Bronchial smooth muscle cell (primary cell): ENCODE data around the gene PES1. TPM values are rescaled to one million over a fixed set of nuclear protein-coding genes. Genes with fewer than 3 reads are reported as not detected.

ENCODE experiments used
- total RNA-seq: library from RNA; depleted of rRNA; stranded (reverse); fragments of >200 nt; gene quantifications from 2 replicates; pipeline ENCODE4 v1.2.1, GENCODE V29; 2014

The PES1 gene
- total RNA-seq, result 77.9 and 102 TPM in 2 replicates

GRCh38 chr22:30591588-30592359, at the start of gene PES1:
Gene PES1, minus strand, starts transcription at chr22:30591910. Its CDS starts 77 bp downstream, at chr22:30591833.

DNA sequence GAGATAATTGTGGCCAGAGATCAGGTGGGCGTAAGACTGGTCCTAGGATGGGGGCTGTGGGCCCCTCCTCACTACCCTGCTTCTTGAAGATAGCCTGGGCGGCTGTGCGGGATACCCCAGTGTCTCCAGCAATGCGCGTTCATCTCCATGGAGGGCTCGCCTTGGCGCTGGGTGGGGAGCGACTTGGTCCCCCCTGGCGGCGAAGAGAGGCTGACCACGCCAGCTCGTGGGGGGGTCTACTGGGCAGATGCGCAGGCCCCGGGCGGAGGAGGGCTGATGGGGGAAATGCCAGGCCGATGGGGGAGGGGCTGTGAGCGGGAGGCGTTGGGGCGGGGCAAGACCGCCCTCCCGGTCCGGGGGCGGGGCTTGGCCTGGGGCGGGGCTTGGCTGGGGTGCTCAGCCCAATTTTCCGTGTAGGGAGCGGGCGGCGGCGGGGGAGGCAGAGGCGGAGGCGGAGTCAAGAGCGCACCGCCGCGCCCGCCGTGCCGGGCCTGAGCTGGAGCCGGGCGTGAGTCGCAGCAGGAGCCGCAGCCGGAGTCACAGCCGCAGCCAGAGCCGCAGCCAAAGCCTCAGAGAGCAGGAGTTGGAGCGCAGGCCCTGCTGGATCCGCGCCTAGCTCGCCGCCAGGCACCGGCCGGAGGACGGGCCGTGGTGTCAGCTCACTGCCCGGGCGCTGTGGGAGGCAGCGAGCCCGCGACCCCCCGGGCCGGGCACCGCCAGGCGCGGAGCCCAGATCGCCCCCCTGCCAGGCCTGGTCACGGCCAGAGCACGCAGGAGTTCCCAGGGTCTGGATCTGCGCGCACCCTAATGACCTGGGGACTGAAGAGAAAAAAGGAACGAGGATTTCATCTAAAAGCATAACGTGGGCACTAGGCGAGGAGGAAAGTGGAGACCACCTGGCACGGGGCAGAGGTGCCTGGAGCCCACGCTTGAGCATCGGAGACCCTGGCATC, 43.8 kb upstream of the PES1 start, which contains the start of gene SLC35E4:
SLC35E4 (plus strand) TSS at position 509 of the 953 bp plus-strand sequence. CDS start 670 bp downstream, outside the sequence.

DNA sequence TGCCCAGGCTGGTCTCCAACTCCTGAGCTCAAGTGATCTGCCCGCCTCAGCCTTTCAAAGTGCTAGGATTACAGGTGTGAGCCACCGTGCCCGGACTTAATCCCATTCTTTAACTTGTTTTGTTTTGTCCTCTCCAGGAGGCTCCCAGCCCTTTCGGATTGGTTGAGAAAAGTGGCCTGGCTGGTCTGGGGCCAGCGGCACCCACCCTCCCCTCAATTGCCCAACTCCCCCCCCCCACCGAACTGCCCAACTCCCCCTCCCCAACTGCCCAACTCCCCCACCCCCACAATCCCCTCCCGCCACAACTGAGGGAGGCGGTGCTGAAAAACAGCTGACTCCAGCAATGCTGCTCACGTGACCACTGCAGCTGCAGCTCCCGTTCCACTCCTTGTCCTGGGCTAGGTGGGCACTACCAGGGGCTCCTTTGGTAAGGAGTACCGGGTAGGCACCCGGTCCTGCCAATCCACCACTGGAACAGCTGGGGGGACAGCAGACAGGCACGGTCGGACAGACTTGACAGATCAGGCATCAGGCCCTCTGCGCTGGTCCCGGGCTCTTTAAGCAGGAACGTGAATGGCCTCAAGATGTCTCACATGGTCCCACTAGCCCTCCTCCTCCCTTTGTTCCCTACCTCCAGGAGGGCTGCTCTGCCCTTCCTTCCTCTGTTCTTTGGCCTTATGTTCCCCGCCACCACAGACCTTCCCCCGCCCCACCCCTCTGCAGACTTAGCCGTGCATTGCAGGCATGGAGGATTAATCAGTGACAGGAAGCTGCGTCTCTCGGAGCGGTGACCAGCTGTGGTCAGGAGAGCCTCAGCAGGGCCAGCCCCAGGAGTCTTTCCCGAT, 15.0 kb upstream of the PES1 start, which contains the start of gene TCN2:
TCN2 (plus strand) TSS at position 720 of the 845 bp plus-strand sequence. CDS start 158 bp downstream, outside the sequence.

GRCh38 chr22:30574095-30574981, 17.4 kb downstream of the PES1 start, which contains the start of gene GAL3ST1:
Gene GAL3ST1, minus strand, starts transcription at chr22:30574665. Its CDS starts 17,273 bp downstream, at chr22:30557392.

DNA sequence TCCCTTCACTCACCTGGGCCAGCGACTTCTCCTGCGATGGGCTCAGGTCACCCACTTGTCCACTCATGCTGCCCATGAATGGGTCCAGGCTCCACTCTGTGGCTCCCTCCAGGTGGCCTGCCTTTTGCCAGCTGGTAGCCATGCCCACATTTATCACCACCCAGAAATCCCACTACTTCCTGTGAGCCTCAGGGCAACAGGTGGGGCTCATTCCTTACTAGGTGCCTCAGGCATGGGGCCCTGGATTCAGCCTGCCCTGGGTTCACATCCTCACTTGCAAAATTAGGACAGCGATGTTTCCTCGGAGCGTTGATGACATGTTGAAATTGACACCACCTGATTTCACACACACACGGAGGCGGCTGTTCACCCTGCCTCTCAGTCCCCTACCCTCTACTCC, 45.1 kb downstream of the PES1 start, which contains the start of gene SEC14L6:
SEC14L6 (minus strand) TSS at position 126 of the 400 bp plus-strand sequence; CDS start at position 67, 59 bp downstream.

Other genes with a start within 250 kb of the PES1 start
- 12.8 and 25.2 TPM in 2 replicates for gene SF3A1, start 235.0 kb downstream of the PES1 start, total RNA-seq
- gene CCDC157, start 234.9 kb downstream of the PES1 start, total RNA-seq, result 1.4 and 1.9 TPM in 2 replicates
- 22.1 and 29.5 TPM in 2 replicates for gene RNF215, start 204.5 kb downstream of the PES1 start, total RNA-seq
- gene SEC14L2, start 194.9 kb downstream of the PES1 start, total RNA-seq, result 9.1 and 19.1 TPM in 2 replicates
- gene MTFP1, start 166.1 kb downstream of the PES1 start, total RNA-seq, result 2.0 TPM in 2 replicates
- gene SEC14L3, start 119.9 kb downstream of the PES1 start, total RNA-seq, result not detected in 2 replicates
- gene SEC14L4, start 86.2 kb downstream of the PES1 start, total RNA-seq, result under 0.01 TPM in 1 of 2 replicates, not detected in the other
- 0.16 and 0.60 TPM in 2 replicates for gene SEC14L6, start 45.2 kb downstream of the PES1 start, total RNA-seq
- not detected in 2 replicates for gene GAL3ST1, start 17.2 kb downstream of the PES1 start, total RNA-seq
- 12.3 and 14.3 TPM in 2 replicates for gene TCN2, start 15.3 kb upstream of the PES1 start, total RNA-seq
- 7.4 and 9.4 TPM in 2 replicates for gene SLC35E4, start 43.9 kb upstream of the PES1 start, total RNA-seq
- 8.5 and 11.5 TPM in 2 replicates for gene DUSP18, start 76.0 kb upstream of the PES1 start, total RNA-seq
- 1.1 and 1.4 TPM in 2 replicates for gene OSBP2, start 103.0 kb upstream of the PES1 start, total RNA-seq